Measurements from ENCODE around the gene GPBP1L1. TPM values are rescaled to one million over a fixed set of nuclear protein-coding genes. Genes with fewer than 3 reads are reported as not detected.
"Not testable (repeated sequence)": the region's sequence is repeated elsewhere in the genome, so short reads cannot be mapped to it uniquely, and the experiment has no call there.

GPBP1L1 gene
- 100 to 1,000 TPM; 124 to 152 TPM for total RNA-seq
- 143 to 248 reads per million in 2 donors for total RNA-seq

- DNase-seq (peak; percentile 93 to 97 (median 96)), ATAC-seq (peak; percentile 72)
- Mint-ChIP-seq H3K36me3 (ENCODE audit: low read depth) (peaks cover 4% of the 10 kb centered on the region), H3K4me1 (peaks cover 32% of the 10 kb centered on the region), H3K4me3 (peak within 1 kb of the TSS; percentile 99), H3K27me3 (no peaks in the 10 kb centered on the region), H3K27ac (peak within 1 kb of the TSS; percentile 98)
- H3K9me3 ChIP-seq (ENCODE audit: control insufficient read depth, low read length, poor library complexity, severe bottlenecking): no peaks in the 10 kb centered on the region
These were observed at the start of gene GPBP1L1 for GRCh38 chr1:45686288-45687013. GPBP1L1 (minus strand) TSS chr1:45686533; CDS start chr1:45659087, 27,446 bp downstream.

- ATAC-seq: no peak
- no peaks in the 10 kb centered on the region for H3K27me3 Mint-ChIP-seq
- no peak overlapping the region for H3K27ac Mint-ChIP-seq
These were observed 44.5 kb upstream of the GPBP1L1 start for GRCh38 chr1:45730780-45731319.

GRCh38 chr1:45730075-45730779 lies 43.9 kb upstream of the GPBP1L1 start:
- DNase-seq: no peak
- no peak overlapping the region for H3K27ac Mint-ChIP-seq

More at GRCh38 chr1:45730780-45731319, 44.5 kb upstream of the GPBP1L1 start:
- Mint-ChIP-seq H3K4me3 (no peak overlapping the region), H3K36me3 (ENCODE audit: low read depth) (no peaks in the 10 kb centered on the region), H3K4me1 (peaks cover 6% of the 10 kb centered on the region)
- DNase-seq: no peak
- no peaks in the 10 kb centered on the region for H3K9me3 ChIP-seq (ENCODE audit: control insufficient read depth, low read length, poor library complexity, severe bottlenecking)

GRCh38 chr1:45726007-45726406 lies 39.7 kb upstream of the GPBP1L1 start:
- H3K36me3 Mint-ChIP-seq (ENCODE audit: low read depth); H3K4me3 Mint-ChIP-seq; H3K27me3 Mint-ChIP-seq; H3K9me3 ChIP-seq (ENCODE audit: control insufficient read depth, low read length, poor library complexity, severe bottlenecking); DNase-seq; ATAC-seq; H3K4me1 Mint-ChIP-seq; H3K27ac Mint-ChIP-seq: not testable (repeated sequence)

More at GRCh38 chr1:45730075-45730779, 43.9 kb upstream of the GPBP1L1 start:
- H3K4me3 Mint-ChIP-seq: no peak overlapping the region
- H3K4me1 Mint-ChIP-seq: peaks cover 6% of the 10 kb centered on the region
- ATAC-seq: no peak
- no peaks in the 10 kb centered on the region for H3K9me3 ChIP-seq (ENCODE audit: control insufficient read depth, low read length, poor library complexity, severe bottlenecking)
- no peaks in the 10 kb centered on the region for H3K27me3 Mint-ChIP-seq
- no peaks in the 10 kb centered on the region for H3K36me3 Mint-ChIP-seq (ENCODE audit: low read depth)

GRCh38 chr1:45723248-45723930 lies 37.1 kb upstream of the GPBP1L1 start:
- H3K27me3 Mint-ChIP-seq: no peaks in the 10 kb centered on the region
- DNase-seq: no peak
- no peak overlapping the region for H3K27ac Mint-ChIP-seq
- ATAC-seq: no peak
- no peaks in the 10 kb centered on the region for H3K9me3 ChIP-seq (ENCODE audit: control insufficient read depth, low read length, poor library complexity, severe bottlenecking)
- no peaks in the 10 kb centered on the region for H3K4me1 Mint-ChIP-seq
- H3K36me3 Mint-ChIP-seq (ENCODE audit: low read depth): no peaks in the 10 kb centered on the region
- no peak overlapping the region for H3K4me3 Mint-ChIP-seq

- no peaks in the 10 kb centered on the region for H3K27me3 Mint-ChIP-seq
- no peak overlapping the region for H3K4me3 Mint-ChIP-seq
- no peak overlapping the region for H3K27ac Mint-ChIP-seq
- no peaks in the 10 kb centered on the region for H3K9me3 ChIP-seq (ENCODE audit: control insufficient read depth, low read length, poor library complexity, severe bottlenecking)
- no peaks in the 10 kb centered on the region for H3K4me1 Mint-ChIP-seq
- no peaks in the 10 kb centered on the region for H3K36me3 Mint-ChIP-seq (ENCODE audit: low read depth)
- DNase-seq (no peak), ATAC-seq (no peak)
These were observed 36.5 kb upstream of the GPBP1L1 start for GRCh38 chr1:45722809-45723208.

GRCh38 chr1:45721207-45721606 lies 34.9 kb upstream of the GPBP1L1 start:
- no peaks in the 10 kb centered on the region for H3K4me1 Mint-ChIP-seq
- DNase-seq: no peak
- H3K27me3 Mint-ChIP-seq: no peaks in the 10 kb centered on the region
- no peak overlapping the region for H3K27ac Mint-ChIP-seq
- no peaks in the 10 kb centered on the region for H3K9me3 ChIP-seq (ENCODE audit: control insufficient read depth, low read length, poor library complexity, severe bottlenecking)
- ATAC-seq: no peak
- no peaks in the 10 kb centered on the region for H3K36me3 Mint-ChIP-seq (ENCODE audit: low read depth)
- H3K4me3 Mint-ChIP-seq: no peak overlapping the region

GRCh38 chr1:45718289-45718688 lies 32.0 kb upstream of the GPBP1L1 start:
- Mint-ChIP-seq H3K4me1 (no peaks in the 10 kb centered on the region), H3K27me3 (no peaks in the 10 kb centered on the region), H3K27ac (no peak overlapping the region), H3K4me3 (no peak overlapping the region), H3K36me3 (ENCODE audit: low read depth) (no peaks in the 10 kb centered on the region)
- ATAC-seq: no peak
- no peak for DNase-seq
- no peaks in the 10 kb centered on the region for H3K9me3 ChIP-seq (ENCODE audit: control insufficient read depth, low read length, poor library complexity, severe bottlenecking)

GRCh38 chr1:45717386-45717785 lies 31.1 kb upstream of the GPBP1L1 start:
- not testable (repeated sequence) for DNase-seq; H3K27ac Mint-ChIP-seq; H3K36me3 Mint-ChIP-seq (ENCODE audit: low read depth); ATAC-seq; H3K9me3 ChIP-seq (ENCODE audit: control insufficient read depth, low read length, poor library complexity, severe bottlenecking); H3K27me3 Mint-ChIP-seq; H3K4me1 Mint-ChIP-seq; H3K4me3 Mint-ChIP-seq

- Mint-ChIP-seq H3K4me1 (no peaks in the 10 kb centered on the region), H3K27me3 (no peaks in the 10 kb centered on the region), H3K4me3 (no peak overlapping the region), H3K27ac (no peak overlapping the region), H3K36me3 (ENCODE audit: low read depth) (peaks cover 1% of the 10 kb centered on the region)
- no peaks in the 10 kb centered on the region for H3K9me3 ChIP-seq (ENCODE audit: control insufficient read depth, low read length, poor library complexity, severe bottlenecking)
- ATAC-seq (no peak), DNase-seq (no peak)
These were observed 30.4 kb upstream of the GPBP1L1 start for GRCh38 chr1:45716700-45717099.

GRCh38 chr1:45713711-45714110 lies 27.4 kb upstream of the GPBP1L1 start:
- H3K36me3 Mint-ChIP-seq (ENCODE audit: low read depth): peaks cover 2% of the 10 kb centered on the region
- no peaks in the 10 kb centered on the region for H3K27me3 Mint-ChIP-seq
- DNase-seq: no peak
- no peak overlapping the region for H3K4me3 Mint-ChIP-seq
- H3K27ac Mint-ChIP-seq: no peak overlapping the region
- H3K4me1 Mint-ChIP-seq: no peaks in the 10 kb centered on the region
- no peaks in the 10 kb centered on the region for H3K9me3 ChIP-seq (ENCODE audit: control insufficient read depth, low read length, poor library complexity, severe bottlenecking)
- no peak for ATAC-seq

GRCh38 chr1:45704637-45705036 lies 18.3 kb upstream of the GPBP1L1 start:
- Mint-ChIP-seq H3K4me3 (no peak overlapping the region), H3K36me3 (ENCODE audit: low read depth) (peaks cover 2% of the 10 kb centered on the region), H3K4me1 (peaks cover 3% of the 10 kb centered on the region), H3K27me3 (no peaks in the 10 kb centered on the region), H3K27ac (no peak overlapping the region)
- no peak for DNase-seq
- no peaks in the 10 kb centered on the region for H3K9me3 ChIP-seq (ENCODE audit: control insufficient read depth, low read length, poor library complexity, severe bottlenecking)
- no peak for ATAC-seq

- Mint-ChIP-seq H3K4me3 (no peak overlapping the region), H3K27me3 (no peaks in the 10 kb centered on the region), H3K4me1 (peaks cover 6% of the 10 kb centered on the region), H3K27ac (no peak overlapping the region), H3K36me3 (ENCODE audit: low read depth) (peaks cover 2% of the 10 kb centered on the region)
- ATAC-seq (no peak), DNase-seq (no peak)
- no peaks in the 10 kb centered on the region for H3K9me3 ChIP-seq (ENCODE audit: control insufficient read depth, low read length, poor library complexity, severe bottlenecking)
These were observed 8.5 kb upstream of the GPBP1L1 start for GRCh38 chr1:45694823-45695222.

Data from T-helper 17 cell (primary cell).